CD1c-positive myeloid dendritic cell (primary cell): ENCODE results near the gene SPRN.
"Not testable (repeated sequence)": the region's sequence is repeated elsewhere in the genome, so short reads cannot be mapped to it uniquely, and the experiment has no call there.

Source experiments
- DNase-seq: peaks from one replicate; pipeline ENCODE4 v3.0.0-alpha.2; 2016; ENCODE audit errors: extremely low spot score

The SPRN gene

DNA sequence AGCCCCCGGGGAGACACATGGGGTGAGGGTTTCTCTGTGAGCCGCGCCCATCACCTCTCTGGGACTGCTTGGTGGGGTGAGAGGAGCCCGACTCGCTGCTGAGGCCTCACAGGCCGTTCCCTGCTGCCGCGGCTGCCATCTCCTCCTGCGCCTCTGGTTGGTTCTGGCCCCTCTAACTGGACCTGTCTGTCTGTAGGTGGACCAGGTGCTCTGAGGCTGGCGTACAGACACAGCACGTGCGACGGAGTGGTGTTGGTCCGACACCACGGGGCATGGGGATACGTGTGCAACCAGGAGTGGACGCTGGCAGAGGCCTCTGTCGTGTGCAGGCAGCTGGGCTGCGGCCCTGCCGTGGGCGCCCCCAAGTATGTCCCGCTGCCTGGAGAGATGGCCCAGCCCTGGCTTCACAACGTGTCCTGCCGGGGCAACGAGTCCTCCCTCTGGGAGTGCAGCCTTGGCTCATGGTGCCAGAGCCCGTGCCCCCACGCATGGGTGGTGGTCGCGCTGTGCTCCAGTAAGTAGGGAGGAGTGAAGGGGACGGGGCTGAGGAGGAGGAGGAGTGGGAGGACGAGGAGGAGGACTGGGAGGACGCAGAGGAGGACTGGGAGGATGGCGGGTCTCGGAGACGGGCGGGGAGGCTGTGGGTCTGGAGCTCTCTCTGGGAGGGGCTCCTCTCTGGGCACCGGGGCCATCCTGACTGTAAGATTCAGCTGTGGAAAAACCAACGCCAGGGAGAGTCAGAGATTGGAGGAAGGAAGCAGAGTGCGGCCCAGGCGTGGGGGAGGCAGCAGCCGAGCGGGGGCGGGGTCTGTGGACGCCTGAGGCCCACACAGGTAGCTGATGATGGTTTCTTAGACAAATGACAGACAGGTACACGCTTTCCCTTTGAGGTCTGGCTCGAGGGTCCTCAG, 31.9 kb upstream of the SPRN start:
- DNase-seq = no peak

DNA sequence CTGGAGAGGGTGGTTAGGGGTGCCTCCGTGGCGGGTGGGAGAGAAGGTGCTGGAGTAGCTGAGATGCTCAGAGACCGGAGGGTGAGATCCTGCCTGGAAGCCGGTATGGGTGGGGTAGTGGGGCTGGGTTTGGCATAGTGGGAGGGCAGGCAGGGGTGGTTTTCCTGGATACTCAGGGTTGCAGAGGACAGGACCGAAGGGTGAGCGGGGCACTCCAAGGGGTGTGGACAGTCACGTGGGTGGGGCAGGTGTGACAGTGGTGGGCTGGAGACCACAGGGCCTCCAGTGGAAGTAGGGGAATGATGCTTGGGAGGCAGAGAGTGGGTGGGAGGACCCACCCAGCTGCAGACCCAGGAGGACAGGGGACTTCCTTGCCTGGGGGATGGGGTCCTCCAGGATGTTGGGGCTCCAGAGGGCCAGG, 31.2 kb upstream of the SPRN start:
- DNase-seq = no peak

DNA sequence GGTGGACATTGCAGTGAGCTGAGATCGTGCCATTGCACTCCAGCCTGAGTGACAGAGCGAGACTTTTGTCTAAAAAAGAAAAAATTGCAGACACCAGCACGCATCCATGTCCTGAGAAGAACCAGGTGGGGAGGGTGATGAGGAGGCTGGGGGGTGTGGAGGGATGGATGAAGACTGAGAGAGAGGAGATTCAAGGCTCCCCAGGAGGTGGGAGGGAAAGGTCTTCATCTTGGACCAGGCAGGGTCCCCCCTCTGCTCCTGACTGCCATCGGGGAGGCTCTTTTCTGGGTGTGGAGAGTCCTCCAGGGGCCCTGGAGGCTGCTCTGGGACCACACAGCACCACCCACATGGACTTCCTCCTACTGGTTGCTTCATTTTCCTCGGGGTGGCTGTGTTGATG, 30.8 kb upstream of the SPRN start:
- no peak for DNase-seq

DNA sequence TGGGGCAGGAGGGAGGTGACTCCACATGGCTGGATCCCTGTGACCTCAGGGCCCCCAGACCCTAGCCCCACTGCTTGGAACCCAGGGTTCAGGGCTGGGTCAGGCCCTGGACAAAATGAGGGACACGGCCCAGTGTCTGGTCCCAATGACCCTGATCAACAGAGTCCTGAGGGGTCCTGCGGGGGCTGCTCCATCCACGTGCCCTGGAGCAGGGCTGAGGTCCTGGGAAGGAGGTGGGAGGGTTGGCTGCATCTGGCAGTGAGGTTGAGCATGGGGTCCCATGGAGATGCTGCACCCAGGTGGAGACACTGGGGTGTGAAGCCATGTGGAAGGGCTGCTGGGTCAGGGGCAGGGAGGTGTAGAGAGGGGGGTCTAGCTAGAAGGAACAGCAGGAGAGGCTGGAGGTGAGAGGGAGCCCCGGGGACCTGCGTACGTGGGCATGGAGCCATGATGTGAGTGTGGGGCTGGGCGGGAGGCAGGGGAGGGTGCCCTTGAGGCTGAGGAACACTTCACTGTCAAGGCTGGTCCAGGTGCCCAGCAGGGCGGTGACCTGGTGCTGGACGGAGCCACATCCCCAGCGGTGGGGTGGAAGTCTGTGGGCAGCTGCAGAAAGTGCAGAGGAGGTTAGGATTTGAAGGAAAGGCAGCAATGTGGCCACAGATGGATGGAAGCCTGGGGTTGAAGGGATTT, 29.9 kb upstream of the SPRN start:
- no peak for DNase-seq

DNA sequence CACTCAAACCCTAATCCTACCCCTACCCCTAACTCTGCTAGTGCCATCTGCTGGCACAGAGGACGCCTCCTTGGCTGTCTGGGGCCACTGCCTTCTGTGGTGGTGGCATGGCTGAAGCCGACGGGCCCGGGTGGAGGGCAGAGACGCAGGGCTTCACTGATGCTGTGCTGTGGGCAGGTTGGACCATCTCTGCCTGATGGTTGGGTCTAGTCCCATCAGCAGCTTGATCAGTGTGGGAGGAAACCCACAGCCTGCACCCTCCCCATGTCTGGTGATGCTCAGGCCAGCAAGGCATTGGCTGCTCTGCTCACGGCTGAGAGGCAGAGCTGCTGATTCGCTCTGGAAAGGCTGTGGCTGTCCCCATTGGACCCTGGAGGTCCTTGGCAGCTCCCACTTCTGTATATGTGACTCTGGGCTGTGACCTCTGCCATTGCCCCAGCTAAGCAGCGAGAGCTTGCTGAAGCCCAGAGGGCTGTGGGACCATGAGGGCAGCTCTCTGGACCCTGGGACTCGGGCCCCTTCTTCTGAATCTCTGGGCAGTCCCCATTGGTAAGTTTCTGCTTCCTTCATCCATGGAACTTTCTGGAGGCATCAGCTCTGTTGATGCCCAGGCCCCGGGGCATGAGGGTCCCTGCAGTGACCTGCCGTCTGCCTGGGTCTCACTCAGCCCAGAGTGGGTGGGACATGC, 29.2 kb upstream of the SPRN start, which contains the start of gene SCART1:
Gene SCART1 (plus strand): TSS at position 430 of the 688 bp plus-strand sequence. CDS start 53 bp downstream, at position 483.
- no peak for DNase-seq

DNA sequence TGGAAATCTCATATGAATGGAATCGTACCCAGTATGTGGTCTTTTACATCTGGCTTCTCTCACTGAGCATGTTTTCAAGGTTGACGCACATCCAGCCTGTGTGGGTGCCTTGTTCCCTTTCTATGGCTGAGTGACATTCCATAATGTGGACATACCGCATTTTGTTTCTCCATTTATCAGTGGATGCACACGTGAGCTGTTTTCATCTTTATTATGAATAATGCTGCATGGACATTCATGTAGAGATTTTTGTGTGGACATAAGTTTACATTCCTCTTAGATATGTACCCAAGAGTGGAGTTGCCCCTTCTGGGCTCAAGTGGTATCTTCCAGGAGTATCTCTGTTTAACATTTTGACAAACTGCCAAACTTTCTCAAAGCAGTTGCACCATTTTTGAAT, 28.0 kb upstream of the SPRN start:
- DNase-seq = no peak

DNA sequence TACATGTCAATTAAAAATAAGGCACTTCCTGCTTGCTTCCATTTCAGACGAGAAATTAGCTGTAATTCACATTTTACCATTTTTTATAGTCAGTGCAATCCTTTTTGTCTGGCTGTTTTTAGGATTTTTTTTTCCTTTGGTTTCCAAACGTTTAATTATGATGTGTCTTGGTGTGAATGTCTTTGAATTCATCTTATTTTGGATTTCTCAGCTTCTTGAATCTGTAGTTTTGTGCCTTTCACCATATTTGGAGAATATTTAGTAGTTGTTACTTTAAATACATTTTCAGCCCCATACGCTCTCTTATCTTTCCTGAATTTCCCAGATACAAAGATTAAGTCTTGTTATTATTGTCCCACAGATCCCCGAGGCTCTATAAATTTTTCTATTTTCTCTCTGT, 26.9 kb upstream of the SPRN start:
- DNase-seq = no peak

DNA sequence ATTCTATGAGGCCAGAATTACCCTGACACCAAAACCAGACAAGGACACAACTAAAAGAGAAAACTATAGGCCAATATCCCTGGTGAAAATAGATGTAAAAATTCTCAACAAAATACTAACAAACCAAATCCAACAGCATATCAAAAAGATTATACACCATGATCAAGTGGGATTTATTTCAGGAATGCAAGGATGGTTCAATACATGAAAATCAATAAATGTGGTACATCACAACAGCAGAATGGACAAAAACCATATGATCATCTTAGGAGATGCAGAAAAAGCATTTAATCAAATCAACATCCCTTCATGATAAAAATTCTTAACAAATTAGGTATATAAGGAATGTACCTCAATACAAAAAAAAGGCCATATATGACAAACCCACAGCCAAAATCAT, 23.7 kb upstream of the SPRN start:
- DNase-seq = no peak

DNA sequence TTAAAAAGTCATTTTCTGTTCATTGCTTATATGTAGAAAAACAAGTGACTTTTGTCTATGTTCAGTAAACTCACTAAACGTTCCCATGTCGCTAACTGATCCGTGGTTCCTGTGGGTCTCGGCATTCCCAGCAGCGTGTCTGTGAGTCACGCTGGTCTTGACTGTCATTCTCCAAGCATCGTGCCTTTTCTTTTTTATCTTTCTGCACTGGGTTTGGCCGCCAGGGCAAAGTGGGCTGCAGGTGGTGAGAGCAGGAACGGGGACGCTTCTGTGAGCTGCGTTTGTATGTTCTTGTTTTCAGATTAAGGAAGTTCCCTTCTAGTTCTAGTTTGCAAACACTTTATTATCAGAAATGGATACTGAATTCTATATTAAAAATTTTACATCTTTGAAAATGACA, 22.6 kb upstream of the SPRN start:
- no peak for DNase-seq

DNA sequence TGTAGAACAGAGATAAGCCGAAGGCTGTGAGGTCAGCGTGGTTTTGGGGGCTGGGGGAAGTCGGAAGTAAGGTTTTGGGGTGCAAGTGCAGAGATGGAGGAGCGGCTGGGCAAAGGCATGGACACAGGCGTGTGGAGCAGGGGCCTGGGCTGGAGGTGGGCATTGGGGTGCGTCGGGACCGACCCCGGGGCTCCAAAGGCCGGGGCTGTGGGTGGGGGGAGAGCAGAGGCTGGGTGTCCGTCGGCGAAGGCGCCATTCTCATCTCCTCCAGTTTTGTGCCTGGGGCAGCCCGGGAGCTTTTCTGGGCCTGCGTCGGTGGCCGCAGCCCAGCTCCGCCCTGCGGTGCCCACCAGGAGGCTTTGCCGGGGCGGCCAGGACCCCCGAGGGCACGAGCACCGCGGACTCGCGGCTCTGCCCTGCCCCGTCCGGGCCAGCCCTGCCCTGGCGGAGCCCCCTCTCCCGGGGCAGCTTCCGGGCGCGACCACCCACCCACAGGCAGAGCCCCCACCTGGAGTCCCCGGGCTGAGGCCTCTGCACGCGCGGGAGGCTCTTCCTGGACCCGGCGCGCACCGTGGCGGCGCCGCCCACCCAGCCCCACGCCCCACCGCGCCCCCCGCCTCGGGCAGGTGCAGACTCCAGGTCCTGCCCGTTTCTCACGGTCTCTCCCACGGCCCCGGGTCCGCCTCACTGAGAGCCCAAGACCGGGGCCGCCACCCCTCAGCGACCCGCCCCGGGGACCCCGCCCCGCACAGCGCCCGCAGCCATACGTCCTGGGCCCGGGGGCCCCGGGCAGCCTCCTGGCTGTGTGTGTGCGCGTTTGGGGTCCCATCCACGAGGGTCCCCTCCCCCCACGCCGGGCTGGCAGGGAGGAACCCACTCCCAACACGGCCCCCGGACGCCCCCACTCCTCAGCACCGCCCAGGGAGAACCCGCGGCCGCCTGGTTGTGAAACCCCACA, 21.6 kb upstream of the SPRN start:
- DNase-seq = no peak

DNA sequence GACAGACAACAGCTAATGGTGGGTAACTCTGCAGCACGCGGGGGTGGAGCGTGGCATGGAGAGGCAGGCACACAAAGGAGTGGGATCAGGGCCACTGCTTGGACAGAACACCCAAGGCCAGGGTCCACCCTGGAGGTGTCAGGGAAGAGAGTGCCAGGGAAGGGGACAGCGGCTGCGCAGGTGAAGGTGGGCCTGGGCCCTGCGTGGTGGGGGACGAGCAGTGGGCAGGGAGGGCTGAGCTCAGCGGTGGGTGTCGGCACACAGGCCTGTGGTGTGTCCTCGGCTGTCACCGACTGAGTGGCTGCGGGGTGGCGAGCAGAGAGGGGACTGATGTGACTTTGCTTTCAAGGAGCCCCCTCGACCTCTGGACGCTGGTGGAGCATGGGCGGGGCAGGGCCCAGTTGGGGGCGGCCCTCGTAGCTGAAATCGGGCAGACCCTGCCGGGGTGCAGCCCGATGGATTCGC, 20.9 kb upstream of the SPRN start:
- no peak for DNase-seq

DNA sequence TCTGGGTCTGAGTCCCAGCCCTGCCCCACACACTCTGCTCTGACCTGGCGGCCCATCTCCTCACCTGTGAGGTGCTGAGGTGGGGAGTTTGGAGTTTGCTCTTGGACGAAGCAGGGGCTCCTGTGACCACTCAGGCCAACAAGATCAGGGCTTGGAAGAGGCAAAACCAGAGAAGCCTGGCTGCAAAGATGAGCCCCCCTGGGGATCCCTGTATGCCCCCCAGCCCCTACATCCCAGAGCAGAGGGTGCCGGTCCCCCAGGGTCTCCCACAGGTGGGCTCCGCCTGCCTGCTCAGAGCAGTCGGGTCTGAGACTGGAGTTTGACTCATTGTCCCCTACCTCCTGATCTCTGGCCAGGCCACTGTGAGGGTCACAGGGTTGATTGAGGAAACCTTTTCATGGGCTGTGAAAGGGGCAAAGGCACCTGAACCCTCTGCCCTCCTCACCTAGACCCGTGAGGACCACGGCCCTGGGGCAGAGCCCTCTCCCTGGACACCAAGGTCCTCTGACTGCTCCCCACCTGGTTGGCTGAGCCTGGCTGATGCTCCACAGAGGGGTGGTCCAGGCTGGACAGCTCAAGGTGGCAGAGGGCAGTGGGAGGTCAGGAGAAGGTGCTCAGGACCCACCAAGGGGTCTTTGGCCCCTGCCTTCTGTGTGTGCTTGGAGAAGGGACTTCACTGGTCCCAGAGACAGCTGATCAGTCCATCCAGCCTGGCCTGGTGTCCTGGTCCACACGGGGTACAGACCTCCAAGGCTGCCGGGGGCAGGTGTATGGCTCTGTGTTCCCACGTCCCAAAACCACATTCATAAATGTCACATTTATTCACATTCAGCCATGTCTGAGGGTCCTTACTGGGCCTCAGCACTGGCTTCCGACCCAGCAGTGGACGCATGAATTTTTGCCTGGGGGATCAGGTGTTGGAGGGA, 20.2 kb upstream of the SPRN start:
- no peak for DNase-seq

DNA sequence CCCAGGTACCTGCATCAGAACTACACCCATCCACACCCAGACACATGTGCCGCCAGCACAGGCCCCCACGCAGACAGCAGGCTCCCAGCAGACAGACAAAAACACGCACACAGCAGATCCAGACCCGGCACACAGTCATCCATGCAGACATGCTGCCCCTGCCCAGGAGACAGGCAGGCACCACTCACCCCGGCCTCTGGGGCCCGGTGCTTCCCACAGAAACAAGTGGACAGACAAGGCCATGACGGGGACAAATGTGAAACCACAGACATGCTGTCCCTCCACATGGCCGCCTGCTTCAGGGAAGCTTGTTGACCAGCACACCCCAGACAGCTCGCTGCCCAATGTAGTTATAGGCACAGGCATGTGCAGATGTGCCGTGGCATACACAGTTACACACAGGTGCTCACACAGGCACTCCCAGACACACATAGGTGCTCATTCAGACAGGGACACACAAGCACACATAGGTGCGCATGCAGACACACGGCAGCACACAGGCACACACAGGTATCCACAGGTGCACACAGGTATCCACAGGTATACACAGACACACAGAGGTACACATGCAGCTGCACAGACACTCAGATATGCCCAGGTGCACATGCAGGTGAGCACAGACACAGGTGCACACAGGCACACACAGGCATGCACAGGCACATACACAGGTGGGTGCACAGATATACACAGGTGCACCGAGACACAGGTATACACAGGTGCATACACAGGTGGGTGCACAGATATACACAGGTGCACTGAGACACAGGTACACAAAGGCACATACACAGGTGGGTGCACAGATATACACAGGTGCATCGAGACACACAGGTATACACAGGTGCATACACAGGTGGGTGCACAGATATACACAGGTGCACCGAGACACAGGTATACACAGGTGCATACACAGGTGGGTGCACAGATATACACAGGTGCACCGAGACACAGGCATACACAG, 18.8 kb upstream of the SPRN start:
- no peak for DNase-seq

DNA sequence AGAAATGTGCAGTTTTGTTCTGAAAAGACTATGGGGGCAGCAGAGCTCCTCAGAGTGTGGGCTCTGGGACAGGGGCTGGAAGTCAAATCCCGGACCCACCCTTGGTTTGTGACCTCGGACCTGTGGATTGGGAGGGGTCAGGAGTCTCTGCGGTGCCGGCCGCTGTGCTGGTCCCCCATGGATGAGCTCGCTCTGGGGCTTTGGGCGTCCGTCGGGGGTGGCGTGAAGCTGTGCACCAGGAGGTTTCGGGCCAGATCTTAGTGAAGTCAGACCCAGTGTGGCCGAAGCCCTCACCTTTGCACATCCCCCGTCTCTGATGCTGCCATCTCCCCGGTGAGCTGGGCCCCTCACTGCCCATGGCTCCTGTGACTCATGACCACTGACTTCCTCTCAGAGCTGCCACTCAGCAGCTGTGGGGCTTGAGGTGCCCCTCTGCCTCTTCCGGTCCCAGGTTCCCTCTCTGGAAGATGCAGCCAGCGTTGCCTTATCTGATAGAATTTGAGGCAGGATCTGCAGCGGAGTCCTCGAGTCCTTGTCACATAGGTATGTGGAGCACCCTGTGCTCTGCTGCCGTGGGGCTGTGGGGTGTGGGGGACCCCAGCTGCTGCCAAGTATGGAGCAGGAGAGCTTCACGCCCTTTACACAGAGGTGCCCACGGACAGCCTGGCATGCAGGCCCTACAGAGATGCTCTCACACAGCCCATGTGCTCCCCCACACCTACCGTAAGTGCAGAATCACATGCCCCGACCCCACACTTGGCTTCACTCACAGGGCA, 18.0 kb upstream of the SPRN start:
- DNase-seq = peak; percentile 1

DNA sequence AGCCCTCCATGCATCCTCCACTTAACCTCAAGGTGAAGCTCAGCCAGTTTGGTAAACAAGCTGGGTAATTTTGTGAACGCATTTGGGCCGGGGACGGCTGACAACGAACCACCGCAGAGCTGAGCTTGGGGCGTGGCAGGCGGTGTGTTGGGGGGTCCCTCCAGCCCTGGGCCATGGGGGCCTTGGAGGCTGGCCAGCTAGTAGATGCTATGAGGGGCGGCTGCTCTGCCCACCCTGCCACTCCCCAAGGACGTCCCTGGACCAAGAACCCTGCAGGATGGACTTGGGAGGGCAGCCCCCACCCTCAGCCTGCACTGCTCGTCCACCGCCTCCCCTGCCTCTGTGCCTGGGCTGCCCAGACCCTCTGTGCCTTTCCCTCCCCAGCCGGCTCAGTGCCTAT, 17.4 kb upstream of the SPRN start:
- no peak for DNase-seq

DNA sequence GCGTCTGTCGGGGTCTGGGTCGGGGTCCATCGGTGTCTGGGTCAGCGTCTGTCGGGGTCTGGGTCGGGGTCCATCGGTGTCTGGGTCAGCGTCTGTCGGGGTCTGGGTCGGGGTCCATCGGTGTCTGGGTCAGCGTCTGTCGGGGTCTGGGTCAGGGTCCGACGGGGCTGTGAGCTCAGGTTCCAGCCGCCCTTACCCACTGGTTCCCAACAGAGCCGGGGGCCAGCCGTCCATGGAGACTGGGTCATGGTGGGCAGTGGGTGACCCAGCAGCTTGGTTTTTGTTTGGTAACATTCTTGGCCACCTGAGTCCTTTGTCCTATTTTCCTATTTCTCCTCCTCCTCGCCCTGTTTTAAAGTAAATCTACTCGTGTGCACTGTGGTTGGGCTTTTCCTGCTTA, 16.9 kb upstream of the SPRN start:
- DNase-seq = not testable (repeated sequence)

DNA sequence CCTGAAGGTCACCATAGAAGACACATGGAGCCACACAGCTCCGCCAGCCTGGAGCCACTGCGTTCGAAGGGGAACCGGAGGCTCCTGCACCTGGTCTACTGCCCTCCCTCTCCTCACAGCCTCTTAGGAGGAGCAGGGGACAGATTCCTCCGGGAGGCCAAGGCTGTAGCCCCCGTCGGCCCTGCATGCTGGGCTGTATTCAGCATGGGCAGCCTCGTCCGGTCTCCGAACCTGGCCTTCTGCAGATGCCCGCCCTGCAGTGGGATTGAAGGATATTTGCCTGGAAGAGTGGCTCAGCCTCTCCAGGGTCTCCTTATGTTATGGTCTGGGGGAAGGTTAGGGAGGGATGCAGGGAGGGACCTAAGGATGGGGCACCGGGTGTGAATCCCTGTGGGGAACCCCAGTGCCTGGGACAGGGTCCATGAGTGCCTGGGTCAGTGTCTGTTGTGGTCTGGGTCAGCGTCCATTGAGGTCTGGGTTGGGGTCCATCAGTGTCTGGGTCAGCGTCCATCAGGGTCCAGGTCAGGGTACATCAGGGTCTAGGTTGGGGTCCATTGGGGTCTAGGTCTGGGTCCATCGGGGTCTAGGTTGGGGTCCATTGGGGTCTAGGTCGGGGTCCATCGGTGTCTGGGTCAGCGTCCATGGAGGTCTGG, 16.3 kb upstream of the SPRN start:
- DNase-seq = no peak
